Epidermal melanocyte (primary cell): ENCODE measurements around the gene EIF1AD.
"Not testable (repeated sequence)": the region's sequence is repeated elsewhere in the genome, so short reads cannot be mapped to it uniquely, and the experiment has no call there.

Experiments used
- DNase-seq: peaks from one replicate; pipeline ENCODE4 v3.0.0; 2011; ENCODE audit warnings: low spot score; ENCODE audit not compliant: insufficient read length

Gene EIF1AD

DNA sequence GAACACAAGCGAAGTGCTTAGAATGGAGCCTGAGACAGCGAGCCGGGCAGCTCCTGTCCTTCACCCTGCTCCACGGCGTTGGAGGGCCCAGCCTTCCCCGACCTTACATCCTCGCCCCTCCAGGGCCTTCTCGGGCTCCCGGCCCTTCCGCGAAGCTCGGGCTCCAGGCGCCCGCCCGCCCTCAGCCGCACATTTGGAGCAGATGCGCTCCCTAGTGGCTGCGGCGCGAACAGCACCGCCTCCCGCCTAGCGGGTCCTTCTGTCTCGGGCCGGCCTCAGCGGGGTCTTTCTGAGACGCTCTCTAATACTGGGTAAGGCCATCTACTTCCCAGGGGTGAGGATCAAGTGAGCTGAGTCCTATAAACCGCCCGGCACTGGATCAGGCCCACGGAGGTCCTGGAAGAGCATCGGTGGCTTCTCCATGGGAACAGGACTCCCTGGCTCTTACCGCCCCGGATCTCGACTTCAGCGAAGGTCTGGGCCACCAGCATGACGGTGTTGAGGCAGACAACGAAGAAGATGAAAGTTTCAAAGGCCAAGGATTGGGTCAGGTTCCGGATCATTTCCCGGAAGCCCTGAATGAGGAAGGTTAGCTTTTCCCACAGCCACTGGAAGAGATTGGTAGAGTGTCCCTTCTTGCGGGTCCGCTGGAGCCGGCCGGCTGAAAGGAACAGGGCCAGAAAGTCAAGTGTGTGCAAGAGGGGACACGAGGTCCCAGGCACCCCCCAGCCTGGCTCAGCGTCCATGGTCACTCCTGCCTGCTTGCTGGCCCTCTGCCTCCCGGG, 20.6 kb upstream of the EIF1AD start:
- peak; percentile 81 for DNase-seq

- DNase-seq = peak; percentile 50
These were observed 18.8 kb upstream of the EIF1AD start for GRCh38 chr11:66020618-66021357.

DNA sequence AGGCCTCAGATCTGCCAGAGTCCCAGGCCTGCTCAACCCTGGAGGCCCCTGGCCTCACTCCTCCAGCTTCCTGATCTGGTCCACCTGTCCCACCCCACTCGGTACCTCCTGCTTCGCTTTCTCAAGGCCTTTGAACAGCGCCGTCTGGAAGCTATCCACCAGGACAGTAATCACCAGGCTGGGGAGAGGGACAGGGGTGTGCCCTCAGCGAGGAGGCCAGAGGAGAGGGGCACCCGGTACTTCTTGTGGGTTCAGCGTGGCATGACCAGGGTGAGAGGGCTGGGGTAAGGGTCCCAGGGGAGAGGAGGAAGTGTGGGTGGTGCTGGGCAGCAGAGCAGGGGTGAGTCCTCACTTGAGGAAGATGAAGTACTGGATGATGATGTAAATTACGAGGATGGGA, 18.3 kb upstream of the EIF1AD start:
- no peak for DNase-seq

- DNase-seq = no peak
These were observed 15.4 kb upstream of the EIF1AD start for GRCh38 chr11:66017321-66017720.

- DNase-seq = no peak
These were observed 14.8 kb upstream of the EIF1AD start for GRCh38 chr11:66016793-66017177.

DNA sequence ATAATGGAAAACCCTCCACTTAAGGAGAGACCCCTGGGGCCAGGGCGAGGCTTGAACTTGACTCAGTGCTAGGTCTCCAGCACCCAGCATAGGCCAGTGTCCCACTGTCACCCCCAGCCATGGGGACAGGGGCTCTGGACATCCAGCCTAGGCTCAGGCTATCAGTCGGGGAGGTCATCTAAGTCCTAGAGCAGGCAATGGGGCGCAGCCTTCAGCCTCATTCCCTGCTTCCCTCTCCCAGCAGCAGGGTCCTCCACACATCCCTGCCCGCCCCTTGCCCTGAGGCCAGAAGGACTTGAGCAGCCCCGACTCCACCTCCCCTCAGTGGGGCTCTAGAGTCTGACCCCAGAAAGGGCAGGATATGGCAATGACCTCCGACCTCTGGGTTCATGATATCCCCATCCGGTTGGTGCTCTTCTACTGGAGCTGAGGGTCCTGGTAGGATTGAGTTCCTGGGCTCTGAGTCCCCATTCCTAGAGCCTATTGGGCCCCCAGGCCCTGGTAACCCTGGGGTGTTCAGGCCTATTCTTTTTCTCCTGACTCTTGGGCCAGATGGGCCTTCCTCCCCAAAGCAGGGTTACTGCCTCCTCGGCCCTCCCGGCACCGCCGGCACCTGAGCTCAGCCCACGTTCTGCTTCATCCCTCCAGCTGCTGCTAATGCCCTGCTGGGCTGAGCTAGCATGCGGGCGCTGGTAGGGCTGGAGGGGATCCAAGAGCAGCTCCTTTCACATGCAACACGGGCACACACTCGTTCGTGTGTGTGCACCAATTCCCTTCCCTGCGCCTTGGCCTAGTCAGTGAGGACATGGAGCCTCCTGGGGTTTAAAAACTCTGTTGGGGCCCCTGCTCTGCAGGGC, 14.2 kb upstream of the EIF1AD start:
- DNase-seq = no peak

DNA sequence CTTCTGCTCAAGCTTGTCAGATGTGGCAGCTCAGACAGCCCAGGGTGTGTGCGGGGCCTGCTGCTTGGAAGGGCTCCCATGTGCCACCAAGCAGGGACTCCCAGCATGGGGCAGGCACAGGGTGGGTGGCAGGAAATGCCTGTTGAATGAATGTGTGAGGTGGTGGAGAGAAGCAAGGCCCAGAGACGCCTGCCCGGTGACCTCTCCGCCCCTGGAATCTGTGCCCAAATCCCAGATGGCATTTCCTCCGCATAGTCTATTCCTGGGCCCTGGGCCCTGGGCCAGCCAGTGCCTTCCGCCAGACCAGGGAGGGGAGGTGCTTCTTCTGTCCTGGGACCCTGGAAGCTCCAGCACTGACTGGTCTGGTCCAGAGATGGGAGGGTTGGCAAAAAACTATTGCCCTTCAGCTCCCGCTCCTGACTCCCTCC, 13.5 kb upstream of the EIF1AD start:
- no peak for DNase-seq

GRCh38 chr11:66014804-66015453, 13.0 kb upstream of the EIF1AD start:
- no peak for DNase-seq

DNA sequence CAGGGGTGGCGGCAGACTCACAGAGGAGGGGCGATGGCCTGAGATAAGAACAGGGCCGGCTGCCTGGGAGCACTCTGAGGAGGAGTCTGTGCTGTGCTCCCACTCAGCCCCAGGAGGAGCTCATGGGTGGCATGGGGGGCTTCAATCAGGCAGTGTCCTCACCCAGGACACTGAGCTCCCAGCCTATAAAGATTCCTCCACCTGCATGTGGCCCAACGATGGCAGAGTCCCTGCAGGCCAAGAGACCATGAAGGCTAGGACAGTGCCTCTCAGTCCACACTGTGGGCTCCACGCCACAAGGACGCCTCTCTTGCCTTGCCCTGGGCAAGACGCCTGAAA, 11.8 kb upstream of the EIF1AD start:
- DNase-seq = no peak

- DNase-seq = no peak
These were observed 11.2 kb upstream of the EIF1AD start for GRCh38 chr11:66012946-66013761.

GRCh38 chr11:66012371-66012945, 10.5 kb upstream of the EIF1AD start:
- DNase-seq = no peak

DNA sequence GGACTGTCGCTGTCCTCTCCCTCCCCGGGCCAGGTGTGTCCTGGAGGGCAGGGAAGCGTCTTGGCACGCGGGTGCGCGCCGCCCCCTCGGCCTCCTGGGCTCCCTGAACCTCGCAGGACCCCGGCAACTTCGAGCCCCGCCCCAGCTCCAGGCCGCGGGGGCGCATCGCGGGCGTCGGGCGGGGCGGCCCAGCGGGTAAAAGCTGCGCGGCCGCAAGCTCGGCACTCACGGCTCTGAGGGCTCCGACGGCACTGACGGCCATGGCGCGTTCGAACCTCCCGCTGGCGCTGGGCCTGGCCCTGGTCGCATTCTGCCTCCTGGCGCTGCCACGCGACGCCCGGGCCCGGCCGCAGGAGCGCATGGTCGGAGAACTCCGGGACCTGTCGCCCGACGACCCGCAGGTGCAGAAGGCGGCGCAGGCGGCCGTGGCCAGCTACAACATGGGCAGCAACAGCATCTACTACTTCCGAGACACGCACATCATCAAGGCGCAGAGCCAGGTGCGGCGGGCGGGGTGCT, 9.9 kb upstream of the EIF1AD start, which contains the start of gene CST6:
Gene CST6, plus strand, starts transcription at position 224 of the 519 bp plus-strand sequence. Its CDS starts 37 bp downstream, at position 261.
- no peak for DNase-seq

- no peak for DNase-seq
These were observed 9.4 kb upstream of the EIF1AD start for GRCh38 chr11:66011239-66011784.

DNA sequence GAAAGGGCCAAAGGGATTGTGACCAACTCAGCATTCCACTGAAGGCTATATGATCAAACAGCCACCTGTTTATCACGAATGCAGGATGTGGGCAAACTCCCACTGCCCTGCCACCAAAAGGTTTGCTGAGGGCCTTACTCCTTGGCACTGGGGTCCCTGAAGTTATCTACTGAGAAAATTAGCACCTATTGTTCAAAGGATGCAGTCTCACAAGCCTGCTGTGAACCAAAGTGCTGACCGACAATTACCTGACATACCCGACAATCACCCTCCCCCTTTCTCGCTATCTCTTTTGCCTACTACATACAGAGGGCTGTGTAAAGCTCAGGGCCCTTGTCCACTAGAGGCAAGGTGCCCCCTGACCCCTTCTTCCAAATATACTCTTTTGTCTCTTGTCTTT, 8.1 kb upstream of the EIF1AD start:
- not testable (repeated sequence) for DNase-seq

- DNase-seq = no peak
These were observed 6.6 kb upstream of the EIF1AD start for GRCh38 chr11:66008468-66009101.

DNA sequence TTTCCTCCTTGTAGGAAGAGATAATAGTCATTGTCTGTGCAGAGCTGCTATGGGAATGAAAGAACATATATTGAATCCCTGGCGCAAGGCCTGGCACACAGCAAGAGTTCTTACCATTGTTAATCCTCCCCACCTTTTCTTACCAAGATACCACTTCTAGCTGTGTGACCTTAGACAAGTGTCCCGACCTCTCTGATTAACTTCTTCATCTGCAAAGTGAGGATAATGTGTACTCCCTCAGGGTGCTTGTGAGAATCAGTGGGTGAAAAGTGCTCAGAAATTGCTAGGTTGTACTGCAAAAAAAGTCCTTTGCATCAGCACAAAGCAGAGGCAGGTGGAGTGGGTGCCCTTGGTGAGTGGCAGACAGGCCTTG, 6.1 kb upstream of the EIF1AD start:
- no peak for DNase-seq

DNA sequence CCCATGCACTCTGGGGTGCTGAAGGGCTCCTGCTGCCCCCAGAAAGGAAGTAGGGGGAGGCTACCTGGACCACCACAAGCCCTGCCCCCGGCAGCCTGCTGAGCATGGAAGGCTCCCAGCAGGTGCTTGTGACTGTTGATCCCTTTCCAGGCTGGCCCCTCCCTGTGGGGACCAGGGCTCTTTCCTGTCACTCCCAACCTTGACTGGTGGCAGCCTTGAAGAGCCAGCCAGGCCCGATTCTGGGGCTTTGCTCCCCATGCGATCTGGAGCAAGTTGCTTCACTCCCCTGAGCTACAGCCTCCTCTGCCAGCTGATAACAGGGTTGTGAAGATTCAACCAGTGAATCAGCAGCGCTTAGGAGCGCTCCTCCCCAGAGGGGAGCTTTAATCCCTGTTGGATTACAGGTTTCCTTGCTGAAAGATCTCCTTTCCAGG, 5.3 kb upstream of the EIF1AD start:
- DNase-seq = no peak

- no peak for DNase-seq
These were observed 4.9 kb upstream of the EIF1AD start for GRCh38 chr11:66006891-66007176.

GRCh38 chr11:66006134-66006890, 4.4 kb upstream of the EIF1AD start:
- DNase-seq = no peak
